GM21526 (cell line): ENCODE measurements around the gene GLT8D2.

Experiments
- ATAC-seq: cut with Tn5 transposase; IDR thresholded peaks from one replicate; pipeline ENCODE4 v1.9.1; 2021; ENCODE audit warnings: moderate library complexity; ENCODE audit not compliant: unreplicated experiment, low FRiP score

The GLT8D2 gene

DNA sequence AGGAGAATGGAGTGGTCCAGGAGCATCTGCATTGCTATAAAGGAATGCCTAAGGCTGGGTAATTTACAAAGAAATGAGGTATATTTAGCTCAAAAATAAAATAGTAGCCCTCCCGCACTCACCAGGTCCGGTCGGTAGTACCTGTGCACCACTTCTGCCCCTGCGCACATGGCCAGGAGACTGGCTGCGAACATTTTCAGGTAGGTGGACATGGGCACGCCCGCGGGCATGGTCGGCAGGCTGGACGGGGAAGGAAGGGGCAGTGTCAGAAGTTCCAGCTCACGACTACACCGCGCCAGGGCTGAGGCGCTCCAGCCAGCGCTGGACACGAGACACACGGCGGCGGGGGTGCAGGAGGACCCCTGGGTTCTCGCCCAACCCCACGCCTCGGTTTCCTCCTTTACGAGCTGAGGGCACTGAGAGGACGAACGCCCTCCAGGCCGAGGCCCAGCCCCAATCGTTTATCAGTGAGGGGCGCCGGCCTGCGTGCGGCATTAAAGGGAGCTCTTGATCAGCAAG, 93.4 kb downstream of the GLT8D2 start:
- ATAC-seq = peak; percentile 26

DNA sequence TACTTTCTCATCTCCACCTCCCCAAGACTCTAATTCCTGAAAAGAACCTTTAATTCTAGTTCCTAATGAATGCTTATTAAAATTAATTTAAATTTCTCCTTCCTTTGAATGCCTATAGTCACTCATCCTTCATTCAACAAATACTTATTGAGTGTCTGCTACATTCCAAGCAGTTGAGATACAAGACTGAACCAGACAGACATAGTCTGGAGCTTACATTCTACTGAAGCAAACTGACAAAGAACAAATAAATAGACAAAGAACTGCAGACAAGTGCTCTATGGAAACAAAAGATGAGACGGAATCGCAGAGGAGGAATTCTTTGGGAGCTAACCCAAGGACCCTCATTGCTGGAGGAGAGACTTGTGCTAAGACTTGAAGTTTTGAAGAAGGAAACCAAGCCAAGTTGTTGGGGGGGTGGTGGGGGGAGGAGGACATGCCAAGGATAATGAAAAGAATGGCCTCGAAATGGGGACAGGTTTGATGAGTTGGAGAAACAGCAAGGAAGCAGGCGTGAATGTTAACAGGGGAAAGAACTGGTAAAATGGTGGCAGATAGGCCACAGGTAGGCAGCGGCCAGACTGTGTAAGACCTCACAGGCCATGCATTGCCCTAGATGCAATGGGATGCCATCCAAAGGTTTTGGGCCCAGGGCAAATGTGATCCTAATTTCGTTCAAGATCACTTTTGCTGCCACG, 94.0 kb downstream of the GLT8D2 start:
- ATAC-seq = peak; percentile 1

- no peak for ATAC-seq
Observed at GRCh38 chr12:103952497-103952896, 97.5 kb downstream of the GLT8D2 start.

DNA sequence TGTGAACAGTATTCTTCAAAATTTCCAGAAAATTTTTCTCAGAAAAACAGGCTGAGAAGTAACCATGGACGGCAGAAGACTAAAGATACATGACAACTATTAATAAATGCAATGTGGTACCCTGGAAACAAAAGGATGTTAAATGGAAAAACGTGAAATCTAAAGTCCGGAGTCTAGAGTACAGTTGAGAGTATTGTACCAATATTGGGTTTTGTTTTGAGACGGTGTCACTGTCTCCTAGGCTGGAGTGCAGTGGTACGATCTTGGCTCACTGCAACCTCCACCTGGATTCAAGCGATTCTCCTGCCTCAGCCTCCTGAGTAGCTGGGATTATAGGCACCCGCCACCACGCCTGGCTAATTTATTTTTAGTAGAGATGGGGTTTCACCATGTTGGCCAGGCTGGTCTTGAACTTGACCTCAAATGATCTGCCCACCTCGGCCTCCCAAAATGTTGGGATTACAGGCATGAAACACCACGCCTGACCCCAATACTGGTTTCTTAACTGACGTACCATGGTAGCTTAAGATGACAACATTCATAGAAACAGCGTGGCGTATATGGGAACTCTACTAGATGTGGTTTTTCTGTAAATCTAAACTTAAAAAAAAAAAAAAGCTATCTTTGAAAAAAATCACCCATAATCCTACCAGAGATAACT, 101.1 kb downstream of the GLT8D2 start:
- no peak for ATAC-seq

- no peak for ATAC-seq
Observed at GRCh38 chr12:103947871-103948555, 102.0 kb downstream of the GLT8D2 start.

GRCh38 chr12:103944964-103945363, 105.0 kb downstream of the GLT8D2 start:
- no peak for ATAC-seq
